ENCODE data around the gene RECK.

The RECK gene

DNA sequence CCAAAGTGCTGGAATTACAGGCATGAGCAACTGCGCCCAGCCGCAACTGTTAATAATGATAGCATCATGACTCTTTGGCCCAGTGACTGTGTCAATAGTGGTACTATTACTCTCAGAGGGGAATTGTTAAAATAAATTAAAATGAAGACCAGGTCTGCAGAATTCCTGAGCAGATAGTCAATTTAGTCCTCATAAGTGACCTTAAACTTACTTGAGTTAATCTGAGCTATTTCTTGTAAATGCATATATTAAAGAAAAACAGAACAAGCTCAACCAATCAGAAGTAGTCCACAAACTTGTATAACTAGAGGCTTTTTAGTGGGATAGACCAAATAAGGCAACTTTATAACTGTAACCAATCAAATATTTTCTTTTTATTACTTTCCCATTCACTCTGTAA is 1.7 kb upstream of the RECK start:
- no peak for DNase-seq (ENCODE audit: low read depth)
- TF ChIP-seq, protein P1, sequence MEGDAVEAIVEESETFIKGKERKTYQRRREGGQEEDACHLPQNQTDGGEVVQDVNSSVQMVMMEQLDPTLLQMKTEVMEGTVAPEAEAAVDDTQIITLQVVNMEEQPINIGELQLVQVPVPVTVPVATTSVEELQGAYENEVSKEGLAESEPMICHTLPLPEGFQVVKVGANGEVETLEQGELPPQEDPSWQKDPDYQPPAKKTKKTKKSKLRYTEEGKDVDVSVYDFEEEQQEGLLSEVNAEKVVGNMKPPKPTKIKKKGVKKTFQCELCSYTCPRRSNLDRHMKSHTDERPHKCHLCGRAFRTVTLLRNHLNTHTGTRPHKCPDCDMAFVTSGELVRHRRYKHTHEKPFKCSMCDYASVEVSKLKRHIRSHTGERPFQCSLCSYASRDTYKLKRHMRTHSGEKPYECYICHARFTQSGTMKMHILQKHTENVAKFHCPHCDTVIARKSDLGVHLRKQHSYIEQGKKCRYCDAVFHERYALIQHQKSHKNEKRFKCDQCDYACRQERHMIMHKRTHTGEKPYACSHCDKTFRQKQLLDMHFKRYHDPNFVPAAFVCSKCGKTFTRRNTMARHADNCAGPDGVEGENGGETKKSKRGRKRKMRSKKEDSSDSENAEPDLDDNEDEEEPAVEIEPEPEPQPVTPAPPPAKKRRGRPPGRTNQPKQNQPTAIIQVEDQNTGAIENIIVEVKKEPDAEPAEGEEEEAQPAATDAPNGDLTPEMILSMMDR (IDR thresholded peaks at IDR 0.05; ENCODE audit: insufficient read depth, low read depth, low read length, missing control alignments) = no peak
- H3K4me3 ChIP-seq (ENCODE audit: low read depth, low read length) = no peak overlapping the region

DNA sequence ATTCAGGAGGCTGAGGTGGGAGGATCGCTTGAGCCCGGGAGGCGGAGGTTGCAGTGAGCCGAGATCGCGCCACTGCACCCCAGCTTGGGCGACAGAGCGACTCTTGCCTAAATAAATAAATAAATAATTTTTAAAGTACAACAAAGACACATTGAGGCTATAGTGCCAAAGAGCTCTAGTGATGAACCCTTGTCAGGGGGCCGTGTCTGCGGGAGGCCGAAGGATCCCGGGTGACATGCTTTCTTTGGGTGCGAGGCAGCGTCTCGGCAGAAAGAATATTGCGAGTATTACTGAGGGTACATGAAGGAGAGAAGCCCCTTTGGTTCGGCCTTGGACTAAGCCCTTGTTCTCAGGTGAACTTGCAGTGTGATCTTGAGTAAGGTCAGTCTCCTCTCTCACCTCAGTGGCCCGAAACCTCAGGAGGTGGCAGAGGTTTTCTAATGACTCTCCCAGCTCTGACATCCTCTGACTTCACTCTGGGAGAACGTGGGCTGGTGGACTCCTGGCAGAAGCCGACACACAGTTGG is 397 bp upstream of the RECK start:
- no peak for DNase-seq (ENCODE audit: low read depth)
- TF ChIP-seq, protein P1 (IDR thresholded peaks at IDR 0.05; ENCODE audit: insufficient read depth, low read depth, low read length, missing control alignments) = no peak
- peak overlapping the region; percentile 53 for H3K4me3 ChIP-seq (ENCODE audit: low read depth, low read length)

DNA sequence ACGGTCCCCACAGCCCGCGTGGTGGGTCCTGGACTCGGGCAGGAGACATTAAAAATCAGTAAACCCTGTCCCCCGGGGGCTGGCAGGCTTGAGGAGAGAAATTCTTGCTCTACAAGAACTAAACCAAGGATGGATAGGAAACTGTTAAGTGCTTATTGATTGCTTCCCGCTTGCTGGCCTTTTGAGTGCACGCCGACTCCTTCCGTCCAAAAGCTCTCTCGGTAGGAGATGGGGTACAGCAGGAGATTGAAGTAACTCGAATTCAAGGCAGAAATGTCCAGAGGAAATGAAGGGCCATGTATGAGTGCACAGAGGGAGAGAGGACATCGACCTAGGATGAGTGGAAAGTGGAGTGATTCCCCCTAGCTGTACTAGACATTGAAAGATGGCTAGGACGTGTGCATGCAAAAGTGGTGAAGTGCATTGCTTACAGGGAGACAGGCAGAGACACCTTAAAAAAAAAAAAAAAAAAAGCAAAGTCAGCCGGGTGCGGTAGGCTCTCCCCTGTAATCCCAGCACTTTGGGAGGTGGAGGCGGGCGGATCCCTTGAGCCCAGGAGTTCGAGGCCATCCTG is 923 bp downstream of the RECK start:
- peak overlapping the region; percentile 69 for H3K4me3 ChIP-seq (ENCODE audit: low read depth, low read length)
- TF ChIP-seq, protein P1 (IDR thresholded peaks at IDR 0.05; ENCODE audit: insufficient read depth, low read depth, low read length, missing control alignments) = no peak
- DNase-seq (ENCODE audit: low read depth) = no peak

DNA sequence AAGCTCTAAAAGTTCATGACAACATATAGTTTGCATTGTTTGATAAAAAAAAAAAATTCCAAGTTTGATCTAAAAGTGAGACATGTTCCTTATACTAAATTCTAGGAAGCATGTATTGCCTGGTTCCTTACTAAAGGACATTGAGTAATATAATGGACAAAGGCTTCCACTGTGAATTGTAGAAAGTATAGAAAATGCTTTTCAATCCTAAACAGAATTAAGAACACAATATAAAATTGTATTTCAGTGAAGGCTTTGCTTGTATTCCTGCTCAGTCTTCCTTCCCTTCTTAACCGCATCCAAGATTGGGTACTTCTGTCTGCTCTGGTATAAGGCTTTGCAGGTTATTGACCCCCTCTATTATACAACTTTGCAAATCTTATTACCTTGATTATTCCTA is 2.4 kb downstream of the RECK start:
- no peak for DNase-seq (ENCODE audit: low read depth)
- TF ChIP-seq, protein P1 (IDR thresholded peaks at IDR 0.05; ENCODE audit: insufficient read depth, low read depth, low read length, missing control alignments) = no peak
- H3K4me3 ChIP-seq (ENCODE audit: low read depth, low read length) = no peak overlapping the region

DNA sequence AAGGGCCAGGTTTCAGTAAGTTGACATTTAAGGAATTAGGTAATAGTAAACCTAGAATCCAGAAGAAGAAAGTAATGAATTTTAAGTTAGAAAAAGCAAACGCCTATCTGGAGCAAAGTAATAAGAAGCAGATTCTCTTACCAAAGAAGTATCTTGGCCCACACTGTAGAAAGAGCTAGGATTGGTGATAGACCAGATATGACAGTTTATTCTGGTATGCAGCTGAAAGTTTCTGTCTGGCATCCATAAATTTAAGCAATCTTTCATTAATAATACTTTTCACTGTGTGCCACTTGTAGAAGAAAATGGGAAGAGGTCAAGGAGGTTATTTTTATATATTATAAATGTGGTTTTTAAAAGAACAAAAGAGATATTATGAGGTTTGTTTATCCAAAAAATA is 3.0 kb downstream of the RECK start:
- DNase-seq (ENCODE audit: low read depth) = no peak
- no peak overlapping the region for H3K4me3 ChIP-seq (ENCODE audit: low read depth, low read length)
- TF ChIP-seq, protein P1 (IDR thresholded peaks at IDR 0.05; ENCODE audit: insufficient read depth, low read depth, low read length, missing control alignments) = no peak

DNA sequence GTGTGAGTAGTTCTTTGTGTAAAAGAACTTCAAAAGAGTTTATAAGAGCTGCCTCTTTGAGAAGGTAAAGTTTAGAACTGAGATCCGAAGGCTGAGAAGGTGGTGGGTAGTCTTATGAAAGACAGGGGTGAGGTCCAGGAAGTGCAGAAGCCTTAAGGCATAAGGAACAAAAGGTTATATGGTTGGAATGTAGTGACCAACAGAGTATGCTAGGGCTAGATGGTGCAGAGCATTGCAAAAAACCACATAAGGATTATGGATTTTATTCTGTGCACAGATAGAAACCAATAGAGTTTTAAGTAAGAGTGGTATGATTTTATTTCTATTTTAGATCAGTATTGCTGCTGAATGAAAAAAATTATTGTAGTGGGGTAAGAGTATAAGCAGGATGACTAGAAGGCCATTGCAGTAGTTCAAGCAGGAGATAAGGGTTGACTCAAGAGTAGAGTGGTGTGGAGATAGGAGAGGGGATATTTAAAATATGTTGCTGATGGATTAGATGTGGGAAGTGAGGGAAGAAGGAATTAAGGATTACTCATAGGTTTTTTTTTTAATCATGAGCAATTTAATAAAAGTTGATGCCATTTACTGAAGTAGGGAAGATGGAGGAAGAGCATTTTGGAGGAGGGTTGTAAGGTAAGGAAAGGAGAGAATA is 3.7 kb downstream of the RECK start:
- TF ChIP-seq, protein P1 (IDR thresholded peaks at IDR 0.05; ENCODE audit: insufficient read depth, low read depth, low read length, missing control alignments) = no peak
- DNase-seq (ENCODE audit: low read depth) = no peak
- no peak overlapping the region for H3K4me3 ChIP-seq (ENCODE audit: low read depth, low read length)
